ENCODE measurements around the gene TMEM219.

TMEM219 gene

DNA sequence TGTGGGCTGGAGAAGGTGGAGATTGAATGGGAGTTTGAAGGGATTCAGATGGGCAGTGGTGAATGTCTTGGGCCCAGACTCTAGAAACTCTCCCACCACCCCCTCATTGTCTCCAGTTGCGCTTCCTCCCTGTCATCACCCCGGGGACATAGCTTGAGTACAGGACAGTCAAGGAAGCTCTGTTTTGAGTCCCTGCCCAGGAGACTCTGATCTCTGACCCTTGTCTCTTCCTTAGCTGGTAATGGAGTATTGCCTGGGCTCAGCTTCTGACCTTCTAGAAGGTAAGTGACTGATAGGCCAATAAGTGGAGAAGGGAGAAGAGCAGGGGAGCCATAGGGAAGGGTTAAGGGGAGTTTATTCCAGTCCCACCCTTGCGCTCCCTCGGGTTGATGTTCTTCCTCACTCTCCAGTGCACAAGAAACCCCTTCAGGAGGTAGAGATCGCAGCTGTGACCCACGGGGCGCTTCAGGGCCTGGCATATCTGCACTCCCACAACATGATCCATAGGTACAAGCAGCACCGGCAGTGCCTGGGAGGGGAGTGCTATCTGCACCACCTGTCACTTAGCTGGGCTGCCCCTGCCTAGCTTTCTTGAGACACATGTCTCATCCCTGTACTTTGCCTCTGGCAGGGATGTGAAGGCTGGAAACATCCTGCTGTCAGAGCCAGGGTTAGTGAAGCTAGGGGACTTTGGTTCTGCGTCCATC, 16.8 kb downstream of the TMEM219 start:
- DNase-seq (ENCODE audit: low spot score): no peak
- FAIRE-seq: no peak

DNA sequence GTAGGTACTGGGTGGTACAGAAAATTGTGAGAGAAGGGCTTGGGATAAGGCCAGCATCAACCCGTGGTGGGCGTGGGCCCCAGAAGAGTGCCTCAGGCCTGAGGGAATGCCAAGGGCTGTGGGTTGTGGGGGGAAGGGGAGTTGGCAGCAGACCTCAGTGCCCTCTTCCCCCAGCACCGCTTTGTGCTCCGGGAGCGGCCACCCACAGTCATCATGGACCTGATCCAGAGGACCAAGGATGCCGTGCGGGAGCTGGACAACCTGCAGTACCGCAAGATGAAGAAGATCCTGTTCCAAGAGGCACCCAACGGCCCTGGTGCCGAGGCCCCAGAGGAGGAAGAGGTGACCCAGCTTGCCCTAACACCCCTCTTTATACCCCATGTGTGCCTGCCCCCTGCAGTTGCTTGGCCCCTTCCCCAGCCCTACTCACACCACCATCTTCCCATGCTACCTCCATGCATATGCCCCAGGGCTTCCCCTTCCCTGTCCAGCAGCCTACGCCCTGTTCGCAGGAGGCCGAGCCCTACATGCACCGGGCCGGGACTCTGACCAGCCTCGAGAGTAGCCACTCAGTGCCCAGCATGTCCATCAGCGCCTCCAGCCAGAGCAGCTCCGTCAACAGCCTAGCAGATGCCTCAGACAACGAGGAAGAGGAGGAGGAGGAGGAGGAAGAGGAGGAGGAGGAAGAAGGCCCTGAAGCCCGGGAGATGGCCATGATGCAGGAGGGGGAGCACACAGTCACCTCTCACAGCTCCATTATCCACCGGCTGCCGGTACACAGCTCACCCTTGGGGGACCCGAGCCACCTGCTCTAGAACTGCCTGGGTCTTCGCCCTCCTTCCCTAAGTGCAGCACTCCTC, 20.9 kb downstream of the TMEM219 start:
- no peak for FAIRE-seq
- DNase-seq (ENCODE audit: low spot score): no peak

DNA sequence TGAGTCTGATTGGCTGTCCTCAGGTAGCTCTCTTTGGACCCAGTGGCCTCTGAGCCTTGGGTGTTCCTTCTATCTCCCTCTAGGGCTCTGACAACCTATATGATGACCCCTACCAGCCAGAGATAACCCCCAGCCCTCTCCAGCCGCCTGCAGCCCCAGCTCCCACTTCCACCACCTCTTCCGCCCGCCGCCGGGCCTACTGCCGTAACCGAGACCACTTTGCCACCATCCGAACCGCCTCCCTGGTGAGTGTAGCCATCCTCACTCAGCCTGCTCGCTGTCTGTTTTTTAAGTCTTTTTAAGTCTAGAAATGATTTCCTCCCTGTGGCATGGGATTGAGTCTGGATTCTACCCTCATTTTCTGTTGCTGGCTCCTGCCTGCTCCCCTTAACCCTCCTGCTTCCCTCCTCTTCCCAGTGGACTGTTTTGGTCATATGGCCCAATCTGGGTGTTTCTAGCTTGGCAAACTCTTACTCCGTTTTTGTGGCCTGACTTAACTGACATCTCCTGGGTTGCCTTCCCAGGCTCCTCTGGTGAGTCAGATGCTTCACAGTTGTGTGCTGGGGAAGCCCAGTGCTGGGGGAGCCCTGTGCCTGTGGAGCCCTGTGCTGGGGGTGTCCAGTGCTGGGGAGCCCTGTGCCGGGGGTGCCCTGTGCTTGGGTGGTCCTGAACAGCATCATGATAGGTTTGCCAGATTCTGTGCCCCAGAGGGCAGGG, 21.7 kb downstream of the TMEM219 start:
- FAIRE-seq (no peak), DNase-seq (ENCODE audit: low spot score) (no peak)

DNA sequence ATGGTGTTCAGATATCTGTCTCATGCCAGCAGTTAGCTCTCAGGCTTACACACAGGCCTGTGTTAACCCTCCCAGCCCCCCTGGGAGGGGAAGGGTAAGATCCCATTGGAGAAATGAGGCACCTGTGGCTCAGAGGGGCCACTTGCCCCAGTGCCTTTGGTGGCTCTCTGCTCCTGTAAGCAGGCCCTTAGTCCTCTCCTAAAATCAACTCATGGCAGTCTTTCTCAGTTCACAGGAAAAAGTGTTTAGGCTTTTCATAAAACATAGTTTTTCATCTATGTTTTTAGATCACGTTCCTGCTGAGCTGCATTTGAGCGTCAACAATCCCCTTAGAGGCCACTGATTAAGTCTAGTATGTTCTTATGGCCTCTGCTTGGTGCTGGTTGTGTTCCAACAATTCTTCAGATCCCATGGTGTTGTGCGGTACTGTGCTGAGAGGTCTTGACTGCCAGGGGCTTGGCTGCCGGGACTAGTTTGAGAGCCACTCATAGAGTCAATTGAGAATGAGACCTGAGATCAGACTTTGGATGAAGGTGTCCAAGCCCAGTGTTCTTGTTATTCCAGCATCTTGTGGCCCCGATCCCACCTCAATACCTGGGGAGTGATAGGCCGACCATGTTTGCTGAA, 22.4 kb downstream of the TMEM219 start:
- FAIRE-seq (no peak), DNase-seq (ENCODE audit: low spot score) (no peak)

DNA sequence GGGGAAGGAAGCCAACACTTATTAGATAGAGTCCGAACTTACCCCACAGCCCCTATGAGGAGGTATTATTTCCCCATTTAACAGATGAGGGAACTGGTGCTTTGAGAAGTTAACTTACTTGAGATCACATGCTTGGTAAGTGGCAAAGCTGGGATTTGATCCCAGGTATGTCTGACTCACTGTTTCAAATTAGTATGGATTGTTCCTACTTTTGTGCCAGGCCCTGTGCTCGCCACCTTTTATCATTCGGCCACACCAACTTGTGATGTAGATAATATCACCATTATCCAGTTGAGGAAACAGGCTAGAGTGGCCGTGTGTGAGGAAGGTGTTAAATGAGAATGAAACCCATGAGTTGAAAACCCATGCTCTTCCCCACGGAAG, 22.9 kb downstream of the TMEM219 start:
- FAIRE-seq: no peak

DNA sequence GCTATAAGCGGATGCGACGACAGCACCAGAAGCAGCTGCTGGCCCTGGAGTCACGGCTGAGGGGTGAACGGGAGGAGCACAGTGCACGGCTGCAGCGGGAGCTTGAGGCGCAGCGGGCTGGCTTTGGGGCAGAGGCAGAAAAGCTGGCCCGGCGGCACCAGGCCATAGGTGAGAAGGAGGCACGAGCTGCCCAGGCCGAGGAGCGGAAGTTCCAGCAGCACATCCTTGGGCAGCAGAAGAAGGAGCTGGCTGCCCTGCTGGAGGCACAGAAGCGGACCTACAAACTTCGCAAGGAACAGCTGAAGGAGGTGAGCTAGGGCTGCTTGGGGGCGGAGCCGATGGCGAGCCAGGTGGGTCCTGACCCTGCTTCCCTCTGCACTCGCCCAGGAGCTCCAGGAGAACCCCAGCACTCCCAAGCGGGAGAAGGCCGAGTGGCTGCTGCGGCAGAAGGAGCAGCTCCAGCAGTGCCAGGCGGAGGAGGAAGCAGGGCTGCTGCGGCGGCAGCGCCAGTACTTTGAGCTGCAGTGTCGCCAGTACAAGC, 23.5 kb downstream of the TMEM219 start:
- FAIRE-seq (no peak), DNase-seq (ENCODE audit: low spot score) (no peak)

More for the DNA sequence above, 22.9 kb downstream of the TMEM219 start:
- DNase-seq (ENCODE audit: low spot score): no peak

DNA sequence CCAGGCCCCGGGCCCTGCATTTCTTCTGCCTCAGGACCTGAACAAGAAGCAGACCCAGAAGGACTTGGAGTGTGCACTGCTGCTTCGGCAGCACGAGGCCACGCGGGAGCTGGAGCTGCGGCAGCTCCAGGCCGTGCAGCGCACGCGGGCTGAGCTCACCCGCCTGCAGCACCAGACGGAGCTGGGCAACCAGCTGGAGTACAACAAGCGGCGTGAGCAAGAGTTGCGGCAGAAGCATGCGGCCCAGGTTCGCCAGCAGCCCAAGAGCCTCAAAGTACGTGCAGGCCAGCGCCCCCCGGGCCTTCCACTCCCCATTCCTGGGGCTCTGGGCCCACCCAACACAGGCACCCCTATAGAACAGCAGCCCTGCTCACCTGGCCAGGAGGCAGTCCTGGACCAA, 24.4 kb downstream of the TMEM219 start:
- no peak for FAIRE-seq
- no peak for DNase-seq (ENCODE audit: low spot score)

DNA sequence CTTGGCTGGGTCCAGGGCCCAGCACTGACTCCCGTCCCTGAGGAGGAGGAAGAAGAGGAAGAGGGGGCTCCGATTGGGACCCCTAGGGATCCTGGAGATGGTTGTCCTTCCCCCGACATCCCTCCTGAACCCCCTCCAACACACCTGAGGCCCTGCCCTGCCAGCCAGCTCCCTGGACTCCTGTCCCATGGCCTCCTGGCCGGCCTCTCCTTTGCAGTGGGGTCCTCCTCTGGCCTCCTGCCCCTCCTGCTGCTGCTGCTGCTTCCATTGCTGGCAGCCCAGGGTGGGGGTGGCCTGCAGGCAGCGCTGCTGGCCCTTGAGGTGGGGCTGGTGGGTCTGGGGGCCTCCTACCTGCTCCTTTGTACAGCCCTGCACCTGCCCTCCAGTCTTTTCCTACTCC, 25.1 kb downstream of the TMEM219 start:
- FAIRE-seq (no peak), DNase-seq (ENCODE audit: low spot score) (no peak)

DNA sequence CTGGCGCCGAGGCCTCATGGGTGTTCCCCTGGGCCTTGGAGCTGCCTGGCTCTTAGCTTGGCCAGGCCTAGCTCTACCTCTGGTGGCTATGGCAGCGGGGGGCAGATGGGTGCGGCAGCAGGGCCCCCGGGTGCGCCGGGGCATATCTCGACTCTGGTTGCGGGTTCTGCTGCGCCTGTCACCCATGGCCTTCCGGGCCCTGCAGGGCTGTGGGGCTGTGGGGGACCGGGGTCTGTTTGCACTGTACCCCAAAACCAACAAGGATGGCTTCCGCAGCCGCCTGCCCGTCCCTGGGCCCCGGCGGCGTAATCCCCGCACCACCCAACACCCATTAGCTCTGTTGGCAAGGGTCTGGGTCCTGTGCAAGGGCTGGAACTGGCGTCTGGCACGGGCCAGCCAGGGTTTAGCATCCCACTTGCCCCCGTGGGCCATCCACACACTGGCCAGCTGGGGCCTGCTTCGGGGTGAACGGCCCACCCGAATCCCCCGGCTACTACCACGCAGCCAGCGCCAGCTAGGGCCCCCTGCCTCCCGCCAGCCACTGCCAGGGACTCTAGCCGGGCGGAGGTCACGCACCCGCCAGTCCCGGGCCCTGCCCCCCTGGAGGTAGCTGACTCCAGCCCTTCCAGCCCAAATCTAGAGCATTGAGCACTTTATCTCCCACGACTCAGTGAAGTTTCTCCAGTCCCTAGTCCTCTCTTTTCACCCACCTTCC, 25.6 kb downstream of the TMEM219 start:
- FAIRE-seq (no peak), DNase-seq (ENCODE audit: low spot score) (no peak)

DNA sequence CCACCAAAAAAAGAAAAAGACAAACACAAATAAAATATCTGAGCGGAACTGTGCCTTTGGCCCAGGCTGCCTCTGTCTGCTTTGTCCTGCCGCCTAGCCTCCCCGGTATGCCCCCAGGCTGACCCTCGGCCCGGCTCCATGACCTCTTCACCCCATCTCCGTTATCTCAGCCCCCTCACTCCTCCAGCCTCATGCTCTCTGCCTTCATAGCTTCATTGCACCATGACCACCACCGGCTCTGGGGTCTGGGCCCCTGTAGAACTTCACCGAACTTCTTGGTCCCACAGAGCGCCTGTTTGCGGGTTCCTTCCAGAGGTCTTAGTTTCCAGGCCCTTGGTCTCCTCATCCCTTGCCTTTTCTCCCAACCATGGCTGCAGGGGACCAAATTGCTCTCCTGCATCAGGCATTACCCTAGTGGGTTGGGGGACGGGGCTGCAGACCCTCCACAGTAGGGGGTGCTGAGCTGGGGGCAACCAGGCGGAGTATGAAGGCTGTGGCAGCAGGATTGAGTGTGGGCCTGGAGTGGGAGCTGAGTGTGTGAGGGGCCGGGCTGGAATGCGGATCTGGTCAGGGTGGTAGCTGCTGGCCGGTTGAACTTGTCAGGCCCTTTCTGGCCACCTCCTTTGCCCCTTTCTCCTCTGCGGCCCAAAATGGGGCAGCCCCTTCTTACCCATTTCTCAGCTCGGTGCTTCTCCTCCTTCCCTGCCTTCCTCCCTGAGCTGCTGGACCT, 26.6 kb downstream of the TMEM219 start:
- no peak for FAIRE-seq
- DNase-seq (ENCODE audit: low spot score): no peak

DNA sequence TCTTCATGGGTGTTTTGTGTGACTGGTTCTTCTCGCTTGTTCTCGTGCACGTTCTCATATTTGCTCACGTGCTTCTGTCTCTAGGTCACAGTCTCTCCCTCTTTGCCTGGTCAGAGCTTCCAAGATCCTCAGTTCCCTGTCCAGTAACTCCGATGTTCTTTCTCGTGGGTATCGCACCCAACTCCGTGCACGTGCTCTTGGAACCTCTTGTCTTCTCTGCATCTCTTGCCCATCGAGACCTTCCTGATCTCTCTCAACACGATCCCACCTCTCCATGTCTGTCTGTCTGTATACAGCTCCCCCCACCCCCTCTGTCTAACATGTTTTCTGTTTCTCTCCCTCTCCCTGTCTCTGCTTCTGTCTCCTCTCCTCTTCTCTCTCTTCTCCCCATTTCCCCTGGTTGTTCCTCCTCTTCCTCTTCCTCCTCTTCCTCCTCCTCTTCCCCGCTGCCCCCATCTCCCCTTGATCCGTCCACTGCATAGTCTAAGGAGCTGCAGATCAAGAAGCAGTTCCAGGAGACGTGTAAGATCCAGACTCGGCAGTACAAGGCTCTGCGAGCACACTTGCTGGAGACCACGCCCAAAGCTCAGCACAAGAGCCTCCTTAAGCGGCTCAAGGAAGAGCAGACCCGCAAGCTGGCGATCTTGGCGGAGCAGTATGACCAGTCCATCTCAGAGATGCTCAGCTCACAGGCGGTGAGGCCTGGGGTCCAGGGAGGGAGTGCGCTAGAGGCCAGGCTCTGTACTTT, 27.4 kb downstream of the TMEM219 start:
- FAIRE-seq (no peak), DNase-seq (ENCODE audit: low spot score) (no peak)

DNA sequence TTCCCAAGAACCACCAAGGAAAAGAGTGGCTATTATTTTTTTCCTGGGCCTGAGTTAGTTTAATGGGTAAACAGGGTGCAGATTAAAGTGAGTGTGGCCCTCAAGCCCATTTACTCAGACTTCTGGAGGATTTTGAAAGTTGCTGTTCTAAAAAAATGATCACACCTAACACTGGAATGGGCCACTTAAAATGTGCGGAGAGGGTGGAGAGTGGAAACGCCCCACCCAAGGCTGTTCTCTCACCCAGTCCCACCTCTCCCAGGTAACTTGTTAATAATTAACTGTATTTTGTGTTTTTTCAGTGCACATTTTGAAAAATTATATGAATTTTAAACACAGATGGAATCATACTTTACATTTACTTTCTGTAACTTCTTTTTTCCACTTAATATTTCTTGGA, 28.2 kb downstream of the TMEM219 start:
- no peak for DNase-seq (ENCODE audit: low spot score)
- FAIRE-seq: no peak

DNA sequence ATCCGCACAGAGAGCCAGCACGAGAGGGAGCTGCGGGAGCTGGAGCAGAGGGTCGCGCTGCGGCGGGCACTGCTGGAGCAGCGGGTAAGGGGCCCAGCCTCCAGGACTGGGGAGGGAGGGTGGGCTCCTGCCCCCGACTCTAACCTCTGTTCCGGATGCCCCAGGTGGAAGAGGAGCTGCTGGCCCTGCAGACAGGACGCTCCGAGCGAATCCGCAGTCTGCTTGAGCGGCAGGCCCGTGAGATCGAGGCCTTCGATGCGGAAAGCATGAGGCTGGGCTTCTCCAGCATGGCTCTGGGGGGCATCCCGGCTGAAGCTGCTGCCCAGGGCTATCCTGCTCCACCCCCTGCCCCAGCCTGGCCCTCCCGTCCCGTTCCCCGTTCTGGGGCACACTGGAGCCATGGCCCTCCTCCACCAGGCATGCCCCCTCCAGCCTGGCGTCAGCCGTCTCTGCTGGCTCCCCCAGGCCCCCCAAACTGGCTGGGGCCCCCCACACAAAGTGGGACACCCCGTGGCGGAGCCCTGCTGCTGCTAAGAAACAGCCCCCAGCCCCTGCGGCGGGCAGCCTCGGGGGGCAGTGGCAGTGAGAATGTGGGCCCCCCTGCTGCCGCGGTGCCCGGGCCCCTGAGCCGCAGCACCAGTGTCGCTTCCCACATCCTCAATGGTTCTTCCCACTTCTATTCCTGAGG, 29.1 kb downstream of the TMEM219 start:
- FAIRE-seq (no peak), DNase-seq (ENCODE audit: low spot score) (no peak)

DNA sequence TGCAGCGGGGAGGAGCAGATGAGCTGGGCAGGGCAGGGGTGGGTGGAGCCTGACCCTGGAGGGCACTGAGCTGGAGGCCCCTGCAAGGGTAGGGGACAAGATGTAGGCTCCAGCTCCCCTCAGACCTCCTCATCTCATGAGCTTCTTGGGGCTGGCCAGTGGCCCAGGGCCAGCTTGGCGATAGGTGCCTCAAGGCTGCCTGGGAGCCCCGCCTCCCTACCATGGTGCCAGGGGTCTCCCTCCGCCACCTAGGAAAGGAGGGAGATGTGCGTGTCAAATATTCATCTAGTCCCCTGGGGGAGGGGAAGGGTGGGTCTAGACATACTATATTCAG, 29.7 kb downstream of the TMEM219 start:
- FAIRE-seq: no peak
- DNase-seq (ENCODE audit: low spot score): no peak

DNA sequence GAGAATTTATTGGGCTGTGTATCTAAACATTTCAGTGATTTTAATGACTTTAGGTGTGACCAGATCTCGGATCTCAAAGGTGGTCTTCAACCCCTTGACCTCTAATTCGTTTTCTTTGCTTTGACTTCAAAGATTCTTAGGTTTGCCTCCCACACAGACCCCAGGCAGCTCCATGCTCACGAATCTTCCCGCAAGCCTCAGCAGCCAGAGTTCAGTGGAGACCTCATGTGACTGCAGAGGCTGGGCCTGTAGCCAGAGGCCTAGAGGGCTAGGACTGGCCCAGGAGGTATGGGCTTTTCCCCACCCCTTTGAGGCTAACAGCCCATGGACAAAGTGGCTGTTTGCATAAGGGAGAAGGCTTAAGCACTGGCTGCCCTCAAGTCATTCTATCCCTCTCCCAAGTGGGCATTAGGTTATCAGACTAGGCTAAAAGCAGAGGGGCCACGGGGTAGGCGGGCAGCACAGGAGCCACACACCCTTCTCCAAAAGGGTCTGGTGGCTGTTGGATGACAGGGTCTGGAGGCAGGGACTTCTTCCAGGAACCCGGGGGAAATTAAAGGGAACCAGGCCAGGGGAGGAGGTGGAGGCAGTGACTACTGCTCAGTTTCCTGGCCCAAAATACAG, 30.6 kb downstream of the TMEM219 start:
- DNase-seq (ENCODE audit: low spot score) (no peak), FAIRE-seq (no peak)

DNA sequence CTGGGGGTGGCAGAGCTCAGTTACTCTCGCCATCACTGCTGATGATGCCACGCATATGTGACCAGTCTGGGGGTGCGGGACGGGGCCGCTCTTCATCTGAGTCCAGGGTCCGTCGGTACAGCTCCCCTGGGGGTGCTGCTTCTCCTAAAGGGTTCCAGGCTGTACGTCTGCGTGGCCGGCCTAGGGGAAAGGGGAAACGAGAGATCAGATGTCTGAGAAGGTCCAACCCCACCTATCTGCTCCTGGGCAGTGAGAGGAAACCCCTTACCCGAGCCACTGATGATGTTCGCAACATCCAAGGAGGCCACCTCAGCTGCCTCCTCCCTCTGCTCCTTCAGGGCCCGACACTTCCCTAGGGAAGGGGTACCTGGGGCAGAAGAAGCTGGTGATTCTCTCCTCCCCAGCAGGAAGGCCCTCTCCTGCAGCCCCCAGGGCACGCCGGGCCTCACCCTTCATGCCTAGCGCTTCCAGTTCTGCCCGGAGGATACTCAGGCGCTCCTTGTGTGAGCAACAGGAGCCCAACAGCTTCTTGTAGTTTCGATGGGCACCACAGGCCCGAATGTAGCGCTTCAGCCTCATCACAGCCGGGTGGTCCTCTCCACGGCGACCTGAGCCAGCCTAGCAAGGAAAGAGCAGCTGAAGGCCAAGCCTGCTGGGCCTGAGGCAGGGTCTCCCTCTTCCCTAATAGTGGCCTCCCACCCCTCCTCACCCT, 31.5 kb downstream of the TMEM219 start:
- FAIRE-seq (no peak), DNase-seq (ENCODE audit: low spot score) (no peak)

DNA sequence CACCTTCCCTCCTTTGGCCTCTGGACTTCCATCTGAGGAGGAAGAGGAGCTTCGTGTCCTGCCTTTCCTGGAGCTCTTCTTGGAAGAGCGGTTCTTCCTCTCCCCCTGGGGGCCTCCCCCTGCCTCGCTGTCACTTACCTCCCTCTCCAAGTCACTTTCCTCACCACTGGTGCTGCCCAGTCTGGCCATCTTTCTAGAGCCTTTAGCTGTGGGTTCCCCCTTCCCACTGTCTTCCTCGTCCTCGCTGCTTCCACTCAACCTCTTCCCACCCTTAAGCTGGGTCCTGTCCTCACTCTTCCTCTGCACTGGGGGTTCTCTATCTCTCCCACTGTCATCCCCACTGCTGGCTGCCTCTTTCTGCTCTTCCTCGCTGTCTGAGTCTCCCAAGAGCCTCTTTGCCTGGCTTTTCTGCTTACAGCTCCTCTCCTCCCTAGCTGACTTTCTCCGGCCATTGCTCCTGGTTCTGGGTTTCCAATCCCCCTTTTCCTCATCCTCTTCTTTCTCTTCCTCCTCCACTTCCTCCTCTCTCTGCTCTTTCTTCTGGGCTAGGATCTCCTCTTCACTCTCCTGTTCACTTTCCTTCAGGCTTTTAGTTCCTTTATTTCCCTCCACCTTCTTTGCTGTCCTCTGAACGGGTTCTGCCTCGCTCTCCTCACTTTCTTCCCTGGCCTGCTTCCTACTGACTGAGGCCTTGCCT, 32.2 kb downstream of the TMEM219 start:
- DNase-seq (ENCODE audit: low spot score) (no peak), FAIRE-seq (no peak)

Measured in urothelium cell line (cell line).